SH-SY5Y (cell line): ENCODE data around the gene SOX1.

Experiments used
- GATA2 ChIP-seq: IDR thresholded peaks from 2 replicates; pipeline ENCODE4 v1.6.1; 2011; ENCODE audit warnings: mild to moderate bottlenecking, low read depth, low read length
- GATA3 ChIP-seq: IDR thresholded peaks from 2 replicates; pipeline ENCODE4 v1.6.1; 2011; ENCODE audit warnings: low read depth, mild to moderate bottlenecking, low read length, moderate library complexity

DNA sequence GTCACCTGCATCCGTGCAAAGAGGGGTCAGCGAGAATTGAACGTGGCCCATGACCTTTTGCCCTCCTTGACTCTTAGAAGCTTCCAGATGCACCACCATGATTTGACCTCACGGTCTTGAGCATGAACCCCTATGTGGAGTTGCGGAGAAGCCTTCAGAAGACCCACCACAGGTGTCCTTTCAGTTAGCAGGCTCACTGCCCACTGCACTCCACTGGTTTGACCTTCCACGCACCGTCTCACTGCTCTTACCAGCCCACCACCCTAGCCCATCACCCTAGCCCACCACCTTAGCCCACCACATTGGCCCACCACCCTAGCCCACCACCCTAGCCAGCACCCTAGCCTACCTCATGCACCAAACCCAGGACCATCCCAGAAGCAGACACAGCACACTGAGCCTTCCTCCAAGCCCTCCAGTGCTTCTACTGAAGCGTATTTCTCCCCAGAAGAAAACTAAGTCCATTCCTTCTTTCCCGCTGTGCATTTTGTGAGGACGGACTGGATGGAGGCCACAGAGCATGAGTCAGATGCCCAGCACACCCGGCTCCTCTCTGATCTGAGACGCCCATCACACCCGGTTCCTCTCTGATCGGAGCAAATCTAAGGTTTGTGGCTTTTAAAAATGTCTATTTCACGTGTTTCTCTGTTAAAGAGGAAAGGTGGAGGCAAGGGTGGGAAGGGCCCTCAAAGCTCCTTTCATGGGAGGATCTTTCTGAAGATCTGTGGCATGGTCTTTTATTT, 45.8 kb downstream of the SOX1 start:
- TF ChIP-seq GATA2 (no peak), GATA3 (no peak)
